Smooth muscle cell (in vitro differentiated cells): ENCODE measurements around the gene ADD1. TPM values are rescaled to one million over a fixed set of nuclear protein-coding genes. Genes with fewer than 3 reads are reported as not detected.
A peak's percentile ranks its signal among the peaks of the same experiment; 100 is the strongest.

Experiments
- DNase-seq: peaks from one replicate; lab custom pipeline; 2025; ENCODE audit not compliant: unreplicated experiment; lab: John Stamatoyannopoulos, UW
- H2AFZ ChIP-seq: fragments of 200-600 bp; sonication (generic); 2 replicates; pipeline ENCODE4 v1.6.0; 2016; ENCODE audit warnings: antibody characterized with exemption, low read depth, mild to moderate bottlenecking
- H3F3A ChIP-seq: fragments of 200-600 bp; sonication (generic); 2 replicates; pipeline ENCODE4 v1.6.0; 2017; ENCODE audit warnings: antibody characterized with exemption, low read depth
- H3K27ac ChIP-seq: fragments of 200-600 bp; sonication (generic); 2 replicates; pipeline ENCODE4 v1.5.1; 2016; ENCODE audit warnings: low read depth, mild to moderate bottlenecking
- H3K27me3 ChIP-seq: fragments of 200-600 bp; sonication (generic); 2 replicates; pipeline ENCODE4 v1.6.1; 2016; ENCODE audit warnings: low read depth, mild to moderate bottlenecking
- H3K36me3 ChIP-seq: fragments of 200-600 bp; sonication (generic); 2 replicates; pipeline ENCODE4 v1.5.1; 2016; ENCODE audit warnings: low read depth
- H3K4me1 ChIP-seq: fragments of 200-600 bp; sonication (generic); 2 replicates; pipeline ENCODE4 v1.5.1; 2016; ENCODE audit warnings: low read depth
- H3K4me2 ChIP-seq: fragments of 200-600 bp; sonication (generic); 2 replicates; pipeline ENCODE4 v1.6.0; 2016; ENCODE audit warnings: mild to moderate bottlenecking
- H3K4me3 ChIP-seq: fragments of 200-600 bp; sonication (generic); 2 replicates; pipeline ENCODE4 v1.5.1; 2016; ENCODE audit warnings: mild to moderate bottlenecking
- H3K79me2 ChIP-seq: fragments of 200-600 bp; sonication (generic); 2 replicates; pipeline ENCODE4 v1.6.0; 2016; ENCODE audit warnings: low read depth, mild to moderate bottlenecking
- H3K9ac ChIP-seq: fragments of 200-600 bp; sonication (generic); 2 replicates; pipeline ENCODE4 v1.6.0; 2016; ENCODE audit warnings: low read depth
- H3K9me3 ChIP-seq: fragments of 200-600 bp; sonication (generic); replicated peaks from 2 replicates; pipeline ENCODE4 v1.5.1; 2016; ENCODE audit warnings: low read depth
- H4K20me1 ChIP-seq: fragments of 200-600 bp; sonication (generic); 2 replicates; pipeline ENCODE4 v1.6.0; 2016; ENCODE audit warnings: low read depth
- CTCF ChIP-seq: fragments of 200-600 bp; sonication (generic); IDR thresholded peaks from 2 replicates; pipeline ENCODE4 v1.5.1; 2017; ENCODE audit warnings: borderline replicate concordance, mild to moderate bottlenecking, antibody characterized with exemption; ENCODE audit not compliant: insufficient read depth, poor library complexity, severe bottlenecking
- WGBS: methylation state at CpG from one replicate; pipeline ENCODE4 v1.1.7; 2016; ENCODE audit warnings: low lambda C conversion rate; 5-methylcytosine and 5-hydroxymethylcytosine counted together
- polyA plus RNA-seq: library from polyadenylated mRNA; unstranded; fragments of >200 nt; fragmentation: Nextera tagmentation; extraction: Ambion mirVana; gene quantifications from 2 replicates; pipeline ENCODE4 v1.2.1, GENCODE V29; 2016
- total RNA-seq: library from RNA; depleted of rRNA; stranded (reverse); fragments of >200 nt; gene quantifications from 2 replicates; pipeline ENCODE4 v1.2.3, GENCODE V29; 2014

ADD1 gene
- total and polyA plus RNA-seq, 2 experiments from 2014 or later = 109 to 175 TPM

- DNase-seq = no peak
- Histone ChIP-seq H3K4me1 (peaks cover 7% of the 10 kb centered on the region), H3K79me2 (no peaks in the 10 kb centered on the region), H2AFZ (no peak overlapping the region), H3K4me2 (no peak overlapping the region), H3K27me3 (no peaks in the 10 kb centered on the region), H4K20me1 (peaks cover 15% of the 10 kb centered on the region), H3K27ac (no peak overlapping the region), H3K9ac (no peak overlapping the region), H3K4me3 (no peak overlapping the region), H3K9me3 (no peaks in the 10 kb centered on the region), H3K36me3 (no peaks in the 10 kb centered on the region), H3F3A (peaks cover 12% of the 10 kb centered on the region)
- WGBS = 95% methylated on average over 16 of the region's 16 CpGs
- no peak for TF ChIP-seq CTCF
Observed at GRCh38 chr4:2929469-2929868, 85.8 kb downstream of the ADD1 start.

- H3K79me2 ChIP-seq = peaks cover 4% of the 10 kb centered on the region
- peaks cover 12% of the 10 kb centered on the region for H3F3A ChIP-seq
- no peak overlapping the region for H2AFZ ChIP-seq
- no peak overlapping the region for H3K27ac ChIP-seq
- H3K27me3 ChIP-seq = no peaks in the 10 kb centered on the region
- H3K36me3 ChIP-seq = no peaks in the 10 kb centered on the region
- H3K9me3 ChIP-seq = no peaks in the 10 kb centered on the region
- no peak overlapping the region for H3K9ac ChIP-seq
- DNase-seq = no peak
- peaks cover 9% of the 10 kb centered on the region for H4K20me1 ChIP-seq
- no peak overlapping the region for H3K4me2 ChIP-seq
- no peak overlapping the region for H3K4me3 ChIP-seq
- 97% methylated on average over 11 of the region's 12 CpGs for WGBS
- H3K4me1 ChIP-seq = peaks cover 8% of the 10 kb centered on the region
- TF ChIP-seq CTCF = no peak
Observed at GRCh38 chr4:2930135-2930757, 86.6 kb downstream of the ADD1 start.

- Histone ChIP-seq H3K9me3 (no peaks in the 10 kb centered on the region), H3K79me2 (peaks cover 4% of the 10 kb centered on the region), H3K36me3 (no peaks in the 10 kb centered on the region), H3K4me1 (peaks cover 14% of the 10 kb centered on the region), H3K27me3 (no peaks in the 10 kb centered on the region), H3K4me2 (no peak overlapping the region), H3K27ac (no peak overlapping the region), H3F3A (peaks cover 12% of the 10 kb centered on the region), H3K4me3 (no peak overlapping the region), H4K20me1 (peaks cover 13% of the 10 kb centered on the region), H3K9ac (no peak overlapping the region), H2AFZ (no peak overlapping the region)
- no peak for DNase-seq
- TF ChIP-seq CTCF = peak; percentile 3
- 96% methylated on average over 33 of the region's 34 CpGs for WGBS
Observed at GRCh38 chr4:2930758-2931511, 87.3 kb downstream of the ADD1 start.
